ENCODE measurements around the gene KLHL2.
"Not testable (repeated sequence)": the region's sequence is repeated elsewhere in the genome, so short reads cannot be mapped to it uniquely, and the experiment has no call there.

KLHL2 gene

GRCh38 chr4:165201806-165202205, 5.6 kb upstream of the KLHL2 start:
- DNase-seq, result no peak

GRCh38 chr4:165203541-165204461, 3.6 kb upstream of the KLHL2 start:
- no peak for DNase-seq

- no peak for DNase-seq
These were observed 2.9 kb upstream of the KLHL2 start for GRCh38 chr4:165204462-165204830.

- DNase-seq, result no peak
These were observed 338 bp upstream of the KLHL2 start for GRCh38 chr4:165207016-165207430.

GRCh38 chr4:165208221-165208652, 876 bp downstream of the KLHL2 start:
- no peak for DNase-seq

- no peak for DNase-seq
These were observed 1.5 kb downstream of the KLHL2 start for GRCh38 chr4:165208741-165209388.

- DNase-seq, result no peak
These were observed 2.4 kb downstream of the KLHL2 start for GRCh38 chr4:165209796-165210195.

GRCh38 chr4:165210566-165210965, 3.2 kb downstream of the KLHL2 start:
- no peak for DNase-seq

- DNase-seq, result not testable (repeated sequence)
These were observed 5.3 kb downstream of the KLHL2 start for GRCh38 chr4:165212647-165213046.

GRCh38 chr4:165213404-165213803, 6.0 kb downstream of the KLHL2 start:
- not testable (repeated sequence) for DNase-seq

GRCh38 chr4:165213991-165214709, 6.8 kb downstream of the KLHL2 start:
- DNase-seq, result not testable (repeated sequence)

- DNase-seq, result peak in 1 of 2 donors; percentile 15
These were observed 7.8 kb downstream of the KLHL2 start for GRCh38 chr4:165215034-165215751.

GRCh38 chr4:165215761-165216487, 8.6 kb downstream of the KLHL2 start:
- not testable (repeated sequence) for DNase-seq

- no peak for DNase-seq
These were observed 10.0 kb downstream of the KLHL2 start for GRCh38 chr4:165217325-165217724.

- DNase-seq, result not testable (repeated sequence)
These were observed 13.9 kb downstream of the KLHL2 start for GRCh38 chr4:165221306-165221705.

- DNase-seq, result not testable (repeated sequence)
These were observed 14.8 kb downstream of the KLHL2 start for GRCh38 chr4:165221993-165222650.

- DNase-seq, result no peak
These were observed 15.3 kb downstream of the KLHL2 start for GRCh38 chr4:165222651-165222994.

- not testable (repeated sequence) for DNase-seq
These were observed 20.0 kb downstream of the KLHL2 start for GRCh38 chr4:165227401-165227800.

GRCh38 chr4:165229490-165230200, 22.3 kb downstream of the KLHL2 start:
- not testable (repeated sequence) for DNase-seq

- not testable (repeated sequence) for DNase-seq
These were observed 25.5 kb downstream of the KLHL2 start for GRCh38 chr4:165232623-165233433.

Data from stimulated activated CD4-positive, alpha-beta T cell treated with anti-CD3 and anti-CD28 coated beads, Interleukin-2, amount 100 ng/mL, for 48 hours (primary cell).